ENCODE data around the gene NIPBL. TPM values are rescaled to one million over a fixed set of nuclear protein-coding genes. Genes with fewer than 3 reads are reported as not detected.

NIPBL gene
- total RNA-seq, 1 donor from 2014 or later: 67.3 TPM

GRCh38 chr5:36880761-36881160 lies 4.2 kb downstream of the NIPBL start:
- Histone ChIP-seq H3K27me3 (ENCODE audit: low read depth) (no peaks in the 10 kb centered on the region), H3K4me1 (peaks cover 56% of the 10 kb centered on the region), H3K36me3 (peaks cover 4% of the 10 kb centered on the region), H3K9me3 (no peaks in the 10 kb centered on the region), H3K27ac (no peak overlapping the region), H3K4me3 (no peak overlapping the region)
- DNase-seq (no peak), ATAC-seq (no peak)
- no peak for TF ChIP-seq CTCF (IDR thresholded peaks at IDR 0.05)
- intact Hi-C loops (cut with DNase I): no loop called here

- peaks cover 8% of the 10 kb centered on the region for H3K36me3 ChIP-seq
- no peak overlapping the region for H3K4me3 ChIP-seq
- no peak for TF ChIP-seq CTCF (IDR thresholded peaks at IDR 0.05)
- peaks cover 56% of the 10 kb centered on the region for H3K4me1 ChIP-seq
- H3K27me3 ChIP-seq (ENCODE audit: low read depth): no peaks in the 10 kb centered on the region
- no peak for DNase-seq
- no peak overlapping the region for H3K27ac ChIP-seq
- no peak for ATAC-seq
- intact Hi-C loops (cut with DNase I): no loop called here
- H3K9me3 ChIP-seq: no peaks in the 10 kb centered on the region
Observed at GRCh38 chr5:36881304-36881703, 4.7 kb downstream of the NIPBL start.

GRCh38 chr5:36881807-36882206 lies 5.2 kb downstream of the NIPBL start:
- no peak overlapping the region for H3K4me3 ChIP-seq
- no peak for DNase-seq
- intact Hi-C loops (cut with DNase I): no loop called here
- peaks cover 59% of the 10 kb centered on the region for H3K4me1 ChIP-seq
- ATAC-seq: no peak
- no peaks in the 10 kb centered on the region for H3K27me3 ChIP-seq (ENCODE audit: low read depth)
- H3K36me3 ChIP-seq: peaks cover 8% of the 10 kb centered on the region
- no peaks in the 10 kb centered on the region for H3K9me3 ChIP-seq
- no peak for TF ChIP-seq CTCF (IDR thresholded peaks at IDR 0.05)
- no peak overlapping the region for H3K27ac ChIP-seq

GRCh38 chr5:36882250-36882649 lies 5.7 kb downstream of the NIPBL start:
- TF ChIP-seq CTCF (IDR thresholded peaks at IDR 0.05): no peak
- Histone ChIP-seq H3K9me3 (no peaks in the 10 kb centered on the region), H3K4me1 (peaks cover 64% of the 10 kb centered on the region), H3K36me3 (peaks cover 8% of the 10 kb centered on the region), H3K27me3 (ENCODE audit: low read depth) (no peaks in the 10 kb centered on the region), H3K27ac (no peak overlapping the region), H3K4me3 (no peak overlapping the region)
- ATAC-seq (no peak), DNase-seq (no peak)
- intact Hi-C loops (cut with DNase I): no loop called here

GRCh38 chr5:36883894-36884462 lies 7.4 kb downstream of the NIPBL start:
- no peak overlapping the region for H3K27ac ChIP-seq
- H3K9me3 ChIP-seq: no peaks in the 10 kb centered on the region
- no peaks in the 10 kb centered on the region for H3K27me3 ChIP-seq (ENCODE audit: low read depth)
- H3K4me1 ChIP-seq: peaks cover 74% of the 10 kb centered on the region
- no peak for TF ChIP-seq CTCF (IDR thresholded peaks at IDR 0.05)
- intact Hi-C loops (cut with DNase I): no loop called here
- no peak for ATAC-seq
- H3K4me3 ChIP-seq: no peak overlapping the region
- DNase-seq: no peak
- peaks cover 8% of the 10 kb centered on the region for H3K36me3 ChIP-seq

Measured in lower lobe of right lung (tissue), 2 donors.